Endothelial cell of umbilical vein (primary cell): ENCODE measurements around the gene ZSCAN5B. TPM values are rescaled to one million over a fixed set of nuclear protein-coding genes. Genes with fewer than 3 reads are reported as not detected.

ENCODE experiments used
- BruUV-seq: library from RNA; stranded (reverse); fragments of 400-500 nt; replicated peaks from 2 replicates; lab custom pipeline; 2021; lab: Mats Ljungman, UMichigan
- CTCF ChIA-PET: fragments of 300-600, 350-600 bp; sonication (Branson Sonifier 250); formaldehyde crosslinking; loops from one replicate; lab custom pipeline; 2021; ENCODE audit warnings: antibody characterized with exemption, inconsistent platforms; lab: Charles Lee
- POLR2A ChIA-PET: fragments of 300-600, 350-600 bp; sonication (Branson Sonifier 250); formaldehyde crosslinking; loops from one replicate; lab custom pipeline; 2021; ENCODE audit warnings: antibody characterized with exemption, inconsistent platforms; lab: Charles Lee
- DNase-seq: peaks from one replicate; pipeline ENCODE4 v3.0.0-alpha.2; 2011; ENCODE audit warnings: low read depth, low spot score
- FAIRE-seq: peaks from 2 replicates; lab custom pipeline; 2011; peaks lifted over from hg19 to GRCh38; lab: Jason Lieb, UNC
- H2AFZ ChIP-seq: 2 replicates; pipeline ENCODE4 v1.6.0; 2012; ENCODE audit warnings: low read depth, low read length, control low read depth, inconsistent platforms
- H3K27ac ChIP-seq: 2 replicates; pipeline ENCODE4 v1.5.1; 2011; ENCODE audit warnings: low read depth, mild to moderate bottlenecking, control low read depth, low read length, moderate library complexity; ENCODE audit not compliant: insufficient read depth
- H3K27me3 ChIP-seq, 2 experiments: 2 replicates each; pipeline versions ENCODE4 v1.6.0 to v1.6.1; 2011; ENCODE audit warnings: low read length in 2 of 2, mixed read lengths in 1 of 2; ENCODE audit not compliant: control insufficient read depth in 2 of 2, insufficient read depth in 2 of 2
- H3K36me3 ChIP-seq, 2 experiments: 2 replicates in 1 of 2; 3 replicates in 1 of 2; pipeline ENCODE4 v1.5.1; 2011; ENCODE audit warnings: low read length in 2 of 2, mild to moderate bottlenecking in 1 of 2, moderate library complexity in 1 of 2; ENCODE audit not compliant: control insufficient read depth in 2 of 2, insufficient read depth in 2 of 2; ENCODE audit errors: extremely low read depth in 1 of 2
- H3K4me1 ChIP-seq: 3 replicates; pipeline ENCODE4 v1.5.1; 2011; ENCODE audit warnings: mild to moderate bottlenecking, low read length; ENCODE audit not compliant: control insufficient read depth, insufficient read depth; ENCODE audit errors: extremely low read depth
- H3K4me2 ChIP-seq: 2 replicates; pipeline ENCODE4 v1.6.1; 2011; ENCODE audit warnings: low read length, control low read depth, mixed read lengths; ENCODE audit not compliant: insufficient read depth
- H3K4me3 ChIP-seq, 3 experiments: fragments of 200-600 bp in 1 of 3; sonication (generic), shearing (Covaris generic) in 1 of 3; replicated peaks in 1 of 3; 2 replicates each; pipeline ENCODE4 v1.5.1; 2011 to 2016; ENCODE audit warnings: control low read depth in 3 of 3, low read length in 3 of 3, mild to moderate bottlenecking in 2 of 3, inconsistent platforms in 1 of 3, low read depth in 1 of 3, moderate library complexity in 1 of 3; ENCODE audit not compliant: insufficient read depth in 1 of 3
- H3K79me2 ChIP-seq: 2 replicates; pipeline ENCODE4 v1.6.0; 2012; ENCODE audit warnings: low read length, inconsistent platforms; ENCODE audit not compliant: control insufficient read depth, insufficient read depth
- H3K9ac ChIP-seq: replicated peaks from 2 replicates; pipeline ENCODE3; 2011; ENCODE audit warnings: low read length, control low read depth; ENCODE audit not compliant: insufficient read depth; ENCODE audit errors: extremely low read depth
- H3K9me1 ChIP-seq: replicated peaks from 3 replicates; pipeline ENCODE4 v1.6.0; 2011; ENCODE audit warnings: mild to moderate bottlenecking, low read length; ENCODE audit not compliant: control insufficient read depth, insufficient read depth; ENCODE audit errors: extremely low read depth
- H3K9me3 ChIP-seq: replicated peaks from 2 replicates; pipeline ENCODE4 v1.5.1; 2012; ENCODE audit warnings: low read length, inconsistent platforms; ENCODE audit not compliant: control insufficient read depth, insufficient read depth
- H4K20me1 ChIP-seq: replicated peaks from 2 replicates; pipeline ENCODE3; 2011; ENCODE audit warnings: mild to moderate bottlenecking, low read length; ENCODE audit not compliant: control insufficient read depth, insufficient read depth; ENCODE audit errors: extremely low read depth
- EZH2 ChIP-seq: IDR thresholded peaks from 2 replicates; pipeline ENCODE4 v1.6.1; 2012; ENCODE audit warnings: borderline replicate concordance, low read depth, mild to moderate bottlenecking, moderate library complexity, low read length, inconsistent platforms; ENCODE audit not compliant: severe bottlenecking
- FOS ChIP-seq: IDR thresholded peaks from 2 replicates; pipeline ENCODE4 v1.6.1; 2011; ENCODE audit warnings: mild to moderate bottlenecking, low read length, moderate library complexity, borderline replicate concordance; ENCODE audit not compliant: insufficient read depth
- GATA2 ChIP-seq: IDR thresholded peaks from 2 replicates; pipeline ENCODE4 v1.7.0; 2011; ENCODE audit warnings: low read depth, mild to moderate bottlenecking, moderate library complexity, mixed read lengths, low read length; ENCODE audit not compliant: insufficient read length, insufficient read depth
- JUN ChIP-seq: IDR thresholded peaks from 2 replicates; pipeline ENCODE4 v1.6.1; 2011; ENCODE audit warnings: borderline replicate concordance, low read depth; ENCODE audit not compliant: insufficient read length, insufficient read depth
- MYC ChIP-seq: IDR thresholded peaks from one replicate; pipeline ENCODE4 v1.6.1; 2011; ENCODE audit warnings: mild to moderate bottlenecking, low read depth, low read length
- POLR2A ChIP-seq: IDR thresholded peaks from 2 replicates; pipeline ENCODE4 v1.6.1; 2012; ENCODE audit warnings: low read depth, mild to moderate bottlenecking, control low read depth, low read length
- POLR2AphosphoS5 ChIP-seq: IDR thresholded peaks from 2 replicates; pipeline ENCODE4 v1.6.1; 2012; ENCODE audit warnings: low read depth, mild to moderate bottlenecking, control low read depth, low read length, moderate library complexity; ENCODE audit not compliant: insufficient read depth
- dilution Hi-C: fragments of 300-500 bp; cut with MboI; formaldehyde crosslinking; loops from one replicate; pipeline ENCODE4 v1.15.0; 2019; ENCODE audit warnings: low sequenced_read_pairs; ENCODE audit not compliant: extremely low pct_ligation_motif_present
- intact Hi-C: fragments of 100-400 bp; cut with micrococcal nuclease; formaldehyde crosslinking; loops from one replicate; pipeline ENCODE4 v1.10.0; 2022
- polyA plus RNA-seq, 4 experiments: library from polyadenylated mRNA; depleted of rRNA in 3 of 4; stranded (reverse) in 3 of 4; unstranded in 1 of 4; fragments of >200 nt; gene quantifications; 2 replicates each; pipeline versions ENCODE4 v1.2.1 to v1.2.3, GENCODE V29; 2011 to 2012; ENCODE audit warnings: missing spikeins in 1 of 4
- total RNA-seq: library from RNA; stranded (reverse); gene quantifications from 2 replicates; pipeline ENCODE4 v1.2.3, GENCODE V29; 2021
- TF ChIP-seq, protein P1 (sequence below): IDR thresholded peaks from 2 replicates; pipeline ENCODE4 v1.6.1; 2011; ENCODE audit not compliant: insufficient read depth, insufficient read length
- TF ChIP-seq, protein P2 (sequence below), 2 donors: IDR thresholded peaks; 1 replicate in 1 of 2; 2 replicates in 1 of 2; pipeline ENCODE4 v1.5.1; 2011; ENCODE audit warnings: low read length in 2 of 2, mild to moderate bottlenecking in 2 of 2, moderate library complexity in 2 of 2, control low read depth in 1 of 2, inconsistent platforms in 1 of 2, low read depth in 1 of 2; ENCODE audit not compliant: insufficient read depth in 1 of 2; ENCODE audit errors: extremely low read depth in 1 of 2

Gene ZSCAN5B
- total and polyA plus RNA-seq, 2 donors (not counting 3 experiments of a cell fraction or from before 2014, with no cell fraction given): 0.07 TPM; not detected in 1

DNA sequence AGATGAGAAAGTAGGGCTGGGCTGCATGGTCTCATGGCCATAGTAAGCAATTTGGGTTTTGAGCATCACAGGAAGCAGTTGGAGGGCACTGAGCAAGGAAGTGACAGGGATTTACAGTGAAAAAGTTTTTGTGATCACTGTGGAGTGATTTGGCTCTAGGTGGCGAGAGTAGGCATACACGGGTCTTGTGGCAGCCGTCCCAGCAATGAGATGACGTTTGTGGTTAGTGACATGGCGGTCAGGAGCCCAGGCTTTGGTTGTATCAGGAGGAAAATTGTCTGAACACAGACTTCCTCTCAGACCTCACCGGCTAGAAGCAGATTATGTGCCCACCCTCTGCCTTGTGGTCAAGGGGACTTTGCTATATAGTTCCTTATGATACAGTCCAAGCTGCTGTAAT lies 53.2 kb downstream of the ZSCAN5B start:
- CTCF ChIA-PET: no interaction called here
- dilution Hi-C loops: no loop called here

DNA sequence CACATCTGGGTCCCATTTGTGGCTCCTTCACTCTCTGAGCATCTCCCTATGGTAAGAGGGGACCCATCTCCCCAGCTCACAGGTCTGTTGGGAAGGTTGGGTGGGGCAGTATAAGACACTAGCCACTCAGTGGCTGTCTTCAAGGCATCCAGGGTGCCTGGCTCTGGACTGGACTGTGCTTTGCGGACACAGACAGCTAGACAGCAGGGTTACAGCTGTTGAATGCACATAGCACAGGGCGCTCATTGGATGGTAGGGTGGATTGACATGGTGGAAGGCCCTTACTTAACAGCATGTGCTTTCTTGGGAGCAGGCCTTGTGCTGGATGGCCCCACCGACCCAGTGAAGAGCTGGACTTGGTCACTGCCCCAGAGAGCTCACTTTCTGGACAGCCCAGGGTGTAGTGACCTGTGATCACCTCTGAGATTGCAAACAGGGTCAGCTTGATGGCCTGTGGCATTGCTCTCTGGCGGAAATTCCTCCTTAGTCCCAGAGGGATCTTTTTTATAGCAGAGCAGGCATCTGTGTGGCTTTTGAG lies 54.6 kb downstream of the ZSCAN5B start:
- CTCF ChIA-PET: interaction anchor here (1.8 to 3.1 kb wide), 2 partner anchors 63 to 67 kb away, joined by 9 to 18 read pairs; no protein-coding TSS in a partner anchor

More for the DNA sequence above, 53.2 kb downstream of the ZSCAN5B start:
- Histone ChIP-seq H3K79me2 (peaks cover 22% of the 10 kb centered on the region), H3K36me3 (peaks cover 0 to 18% of the 10 kb centered on the region in 2 experiments), H3K27me3 (no peaks in the 10 kb centered on the region), H2AFZ (no peak overlapping the region), H3K9me3 (no peaks in the 10 kb centered on the region), H3K4me2 (no peak overlapping the region), H3K27ac (no peak overlapping the region), H3K4me3 (no peak overlapping the region), H3K9ac (no peak overlapping the region), H4K20me1 (no peaks in the 10 kb centered on the region), H3K4me1 (peaks cover 10% of the 10 kb centered on the region), H3K9me1 (no peaks in the 10 kb centered on the region)
- no peak for FAIRE-seq
- intact Hi-C loops: no loop called here
- no peak for DNase-seq
- no TSS peak for BruUV-seq
- POLR2A ChIA-PET: no interaction called here
- TF ChIP-seq, protein P1, sequence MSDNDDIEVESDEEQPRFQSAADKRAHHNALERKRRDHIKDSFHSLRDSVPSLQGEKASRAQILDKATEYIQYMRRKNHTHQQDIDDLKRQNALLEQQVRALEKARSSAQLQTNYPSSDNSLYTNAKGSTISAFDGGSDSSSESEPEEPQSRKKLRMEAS: no peak

More for the DNA sequence above, 54.6 kb downstream of the ZSCAN5B start:
- Histone ChIP-seq H3K9me1 (no peaks in the 10 kb centered on the region), H4K20me1 (no peaks in the 10 kb centered on the region), H3K9me3 (no peaks in the 10 kb centered on the region), H3K4me3 (no peak overlapping the region), H3K4me2 (no peak overlapping the region), H3K27ac (no peak overlapping the region), H3K4me1 (peaks cover 10% of the 10 kb centered on the region), H3K36me3 (peaks cover 0 to 14% of the 10 kb centered on the region in 2 experiments), H3K9ac (no peak overlapping the region), H3K79me2 (peaks cover 22% of the 10 kb centered on the region), H2AFZ (no peak overlapping the region), H3K27me3 (no peaks in the 10 kb centered on the region)
- no peak for DNase-seq
- no TSS peak for BruUV-seq
- intact Hi-C loops: no loop called here
- FAIRE-seq: no peak
- POLR2A ChIA-PET: no interaction called here
- TF ChIP-seq EZH2: no peak
- no peak for TF ChIP-seq POLR2A
- TF ChIP-seq MYC: no peak
- TF ChIP-seq POLR2AphosphoS5: no peak
- TF ChIP-seq, protein P1: no peak
- TF ChIP-seq JUN: no peak
- no peak for TF ChIP-seq GATA2
- TF ChIP-seq FOS: no peak
- TF ChIP-seq, protein P2, sequence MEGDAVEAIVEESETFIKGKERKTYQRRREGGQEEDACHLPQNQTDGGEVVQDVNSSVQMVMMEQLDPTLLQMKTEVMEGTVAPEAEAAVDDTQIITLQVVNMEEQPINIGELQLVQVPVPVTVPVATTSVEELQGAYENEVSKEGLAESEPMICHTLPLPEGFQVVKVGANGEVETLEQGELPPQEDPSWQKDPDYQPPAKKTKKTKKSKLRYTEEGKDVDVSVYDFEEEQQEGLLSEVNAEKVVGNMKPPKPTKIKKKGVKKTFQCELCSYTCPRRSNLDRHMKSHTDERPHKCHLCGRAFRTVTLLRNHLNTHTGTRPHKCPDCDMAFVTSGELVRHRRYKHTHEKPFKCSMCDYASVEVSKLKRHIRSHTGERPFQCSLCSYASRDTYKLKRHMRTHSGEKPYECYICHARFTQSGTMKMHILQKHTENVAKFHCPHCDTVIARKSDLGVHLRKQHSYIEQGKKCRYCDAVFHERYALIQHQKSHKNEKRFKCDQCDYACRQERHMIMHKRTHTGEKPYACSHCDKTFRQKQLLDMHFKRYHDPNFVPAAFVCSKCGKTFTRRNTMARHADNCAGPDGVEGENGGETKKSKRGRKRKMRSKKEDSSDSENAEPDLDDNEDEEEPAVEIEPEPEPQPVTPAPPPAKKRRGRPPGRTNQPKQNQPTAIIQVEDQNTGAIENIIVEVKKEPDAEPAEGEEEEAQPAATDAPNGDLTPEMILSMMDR (IDR thresholded peaks at IDR 0.05; ENCODE audit: extremely low read depth in 1 of 2, insufficient read depth in 1 of 2, low read depth in 1 of 2, low read length in 2 of 2): no peak
- dilution Hi-C loops: no loop called here
